Stimulated activated CD8-positive, alpha-beta memory T cell treated with anti-CD3 and anti-CD28 coated beads, Interleukin-2, amount 100 ng/mL, for 1 hour (primary cell): Measurements from ENCODE around the gene PAPOLA.
A peak's percentile ranks its signal among the peaks of the same experiment; 100 is the strongest.
"Not testable (repeated sequence)": the region's sequence is repeated elsewhere in the genome, so short reads cannot be mapped to it uniquely, and the experiment has no call there.

Experiments
- DNase-seq, 2 donors: peaks; one replicate each; pipeline ENCODE4 v3.0.0-alpha.2; 2020; ENCODE audit warnings: low read depth in 2 of 2

PAPOLA gene

GRCh38 chr14:96501740-96502620, at the start of gene PAPOLA:
TSS of gene PAPOLA (plus strand) at chr14:96502382. CDS start at chr14:96502593, 211 bp downstream.
- DNase-seq, result peak; percentile 89 to 93

GRCh38 chr14:96452684-96453083, 49.5 kb upstream of the PAPOLA start:
- no peak for DNase-seq

GRCh38 chr14:96455588-96455987, 46.6 kb upstream of the PAPOLA start:
- DNase-seq, result no peak

GRCh38 chr14:96459851-96460250, 42.3 kb upstream of the PAPOLA start:
- no peak for DNase-seq

- no peak for DNase-seq
Observed at GRCh38 chr14:96461950-96462798, 40.0 kb upstream of the PAPOLA start.

GRCh38 chr14:96464136-96464535, 38.0 kb upstream of the PAPOLA start:
- DNase-seq, result no peak

- no peak for DNase-seq
Observed at GRCh38 chr14:96466918-96467317, 35.3 kb upstream of the PAPOLA start.

- DNase-seq, result no peak
Observed at GRCh38 chr14:96470331-96470730, 31.9 kb upstream of the PAPOLA start.

- not testable (repeated sequence) for DNase-seq
Observed at GRCh38 chr14:96470967-96471366, 31.2 kb upstream of the PAPOLA start.

GRCh38 chr14:96478119-96478518, 24.1 kb upstream of the PAPOLA start:
- no peak for DNase-seq

GRCh38 chr14:96479435-96480146, 22.6 kb upstream of the PAPOLA start:
- no peak for DNase-seq

- no peak for DNase-seq
Observed at GRCh38 chr14:96481731-96482314, 20.4 kb upstream of the PAPOLA start.

GRCh38 chr14:96482986-96483385, 19.2 kb upstream of the PAPOLA start:
- no peak for DNase-seq

- DNase-seq, result no peak
Observed at GRCh38 chr14:96484399-96484798, 17.8 kb upstream of the PAPOLA start.

GRCh38 chr14:96486705-96487104, 15.5 kb upstream of the PAPOLA start:
- DNase-seq, result no peak

- no peak for DNase-seq
Observed at GRCh38 chr14:96489327-96489726, 12.9 kb upstream of the PAPOLA start.

- no peak for DNase-seq
Observed at GRCh38 chr14:96493178-96493577, 9.0 kb upstream of the PAPOLA start.

- no peak for DNase-seq
Observed at GRCh38 chr14:96494331-96494730, 7.9 kb upstream of the PAPOLA start.

GRCh38 chr14:96497087-96497486, 5.1 kb upstream of the PAPOLA start:
- DNase-seq, result no peak

- no peak for DNase-seq
Observed at GRCh38 chr14:96497586-96497985, 4.6 kb upstream of the PAPOLA start.

GRCh38 chr14:96501217-96501739, 904 bp upstream of the PAPOLA start:
- DNase-seq, result no peak
